Stimulated activated CD4-positive, alpha-beta T cell treated with anti-CD3 and anti-CD28 coated beads, Interleukin-15, amount 100 ng/mL, for 24 hours (primary cell): ENCODE results near the gene MED26.

Experiments used
- DNase-seq: peaks from one replicate; pipeline ENCODE4 v3.0.0-alpha.2; 2020

MED26 gene

GRCh38 chr19:16587833-16588823 lies 39.9 kb downstream of the MED26 start:
- peak; percentile 79 for DNase-seq

GRCh38 chr19:16586991-16587832 lies 40.8 kb downstream of the MED26 start:
- peak; percentile 66 for DNase-seq

GRCh38 chr19:16586477-16586871 lies 41.5 kb downstream of the MED26 start:
- no peak for DNase-seq

GRCh38 chr19:16585808-16586476 lies 42.1 kb downstream of the MED26 start:
- DNase-seq = peak; percentile 60

GRCh38 chr19:16585094-16585801 lies 42.8 kb downstream of the MED26 start:
- DNase-seq = no peak

GRCh38 chr19:16584248-16585093 lies 43.5 kb downstream of the MED26 start:
- peak; percentile 94 for DNase-seq

GRCh38 chr19:16582486-16583261 lies 45.3 kb downstream of the MED26 start:
- DNase-seq = no peak

- DNase-seq = no peak
These were observed 46.0 kb downstream of the MED26 start for GRCh38 chr19:16581971-16582343.

- no peak for DNase-seq
These were observed 46.6 kb downstream of the MED26 start for GRCh38 chr19:16581145-16581970.

- DNase-seq = no peak
These were observed 48.6 kb downstream of the MED26 start for GRCh38 chr19:16579381-16579780.

- DNase-seq = no peak
These were observed 50.4 kb downstream of the MED26 start for GRCh38 chr19:16577531-16577985.

GRCh38 chr19:16576690-16577530 lies 51.1 kb downstream of the MED26 start:
- DNase-seq = no peak

- DNase-seq = no peak
These were observed 51.9 kb downstream of the MED26 start for GRCh38 chr19:16575861-16576689.

- DNase-seq = no peak
These were observed 52.7 kb downstream of the MED26 start for GRCh38 chr19:16575282-16575681.

GRCh38 chr19:16573925-16574324 lies 54.1 kb downstream of the MED26 start:
- DNase-seq = no peak

GRCh38 chr19:16573296-16573695 lies 54.7 kb downstream of the MED26 start:
- DNase-seq = no peak

GRCh38 chr19:16572332-16573211 lies 55.4 kb downstream of the MED26 start, which contains the start of gene SLC35E1:
Gene SLC35E1, minus strand, starts transcription at chr19:16572415. Its CDS starts 51 bp downstream, at chr19:16572364.
- DNase-seq = peak; percentile 95
